LNCaP clone FGC (cell line): Measurements from ENCODE around the gene PTTG1.
"Not testable (repeated sequence)": the region's sequence is repeated elsewhere in the genome, so short reads cannot be mapped to it uniquely, and the experiment has no call there.

Experiments
- DNase-seq: peaks from one replicate; pipeline ENCODE4 v3.0.0-alpha.2; 2011; ENCODE audit warnings: low read depth
- H3K4me3 ChIP-seq: 2 replicates; pipeline ENCODE4 v1.5.1; 2011; ENCODE audit warnings: mild to moderate bottlenecking, low read depth, low read length, control low read depth
- CTCF ChIP-seq: IDR thresholded peaks from 2 replicates; pipeline ENCODE4 v1.5.1; 2012; ENCODE audit warnings: mild to moderate bottlenecking; ENCODE audit not compliant: control insufficient read depth, insufficient read depth; ENCODE audit errors: extremely low read depth

Gene PTTG1

GRCh38 chr5:160436017-160436416, 14.4 kb downstream of the PTTG1 start:
- H3K4me3 ChIP-seq = no peak overlapping the region
- no peak for TF ChIP-seq CTCF
- DNase-seq = no peak

- not testable (repeated sequence) for DNase-seq, H3K4me3 ChIP-seq
These were observed 15.0 kb downstream of the PTTG1 start for GRCh38 chr5:160436661-160437060.

- DNase-seq = no peak
- H3K4me3 ChIP-seq = no peak overlapping the region
- no peak for TF ChIP-seq CTCF
These were observed 15.6 kb downstream of the PTTG1 start for GRCh38 chr5:160437271-160437670.

- peak; percentile 98 for TF ChIP-seq CTCF
- DNase-seq = no peak
- H3K4me3 ChIP-seq = peak overlapping the region; percentile 48
These were observed 16.9 kb downstream of the PTTG1 start for GRCh38 chr5:160438316-160439204.

GRCh38 chr5:160439205-160439600, 17.5 kb downstream of the PTTG1 start:
- peak; percentile 83 for TF ChIP-seq CTCF
- DNase-seq = no peak
- peak overlapping the region; percentile 48 for H3K4me3 ChIP-seq

- no peak for TF ChIP-seq CTCF
- H3K4me3 ChIP-seq = no peak overlapping the region
- no peak for DNase-seq
These were observed 19.7 kb downstream of the PTTG1 start for GRCh38 chr5:160441311-160441781.

- H3K4me3 ChIP-seq = no peak overlapping the region
- no peak for DNase-seq
- TF ChIP-seq CTCF = no peak
These were observed 21.3 kb downstream of the PTTG1 start for GRCh38 chr5:160442824-160443431.
